Activated CD4-positive, alpha-beta T cell treated with anti-CD3 and anti-CD28 coated beads, Interleukin-2, amount 50 U/mL, for 24 hours (primary cell): ENCODE measurements around the gene NDUFS7.
"Not testable (repeated sequence)": the region's sequence is repeated elsewhere in the genome, so short reads cannot be mapped to it uniquely, and the experiment has no call there.

Source experiments
- DNase-seq, 2 donors: peaks; one replicate each; pipeline ENCODE4 v3.0.0-alpha.2; 2020; ENCODE audit warnings: low read depth in 1 of 2, low spot score in 1 of 2

NDUFS7 gene

GRCh38 chr19:1431759-1432506 is 48.2 kb downstream of the NDUFS7 start:
- no peak for DNase-seq

- DNase-seq: no peak
Observed at GRCh38 chr19:1432507-1432887, 48.8 kb downstream of the NDUFS7 start.

DNA sequence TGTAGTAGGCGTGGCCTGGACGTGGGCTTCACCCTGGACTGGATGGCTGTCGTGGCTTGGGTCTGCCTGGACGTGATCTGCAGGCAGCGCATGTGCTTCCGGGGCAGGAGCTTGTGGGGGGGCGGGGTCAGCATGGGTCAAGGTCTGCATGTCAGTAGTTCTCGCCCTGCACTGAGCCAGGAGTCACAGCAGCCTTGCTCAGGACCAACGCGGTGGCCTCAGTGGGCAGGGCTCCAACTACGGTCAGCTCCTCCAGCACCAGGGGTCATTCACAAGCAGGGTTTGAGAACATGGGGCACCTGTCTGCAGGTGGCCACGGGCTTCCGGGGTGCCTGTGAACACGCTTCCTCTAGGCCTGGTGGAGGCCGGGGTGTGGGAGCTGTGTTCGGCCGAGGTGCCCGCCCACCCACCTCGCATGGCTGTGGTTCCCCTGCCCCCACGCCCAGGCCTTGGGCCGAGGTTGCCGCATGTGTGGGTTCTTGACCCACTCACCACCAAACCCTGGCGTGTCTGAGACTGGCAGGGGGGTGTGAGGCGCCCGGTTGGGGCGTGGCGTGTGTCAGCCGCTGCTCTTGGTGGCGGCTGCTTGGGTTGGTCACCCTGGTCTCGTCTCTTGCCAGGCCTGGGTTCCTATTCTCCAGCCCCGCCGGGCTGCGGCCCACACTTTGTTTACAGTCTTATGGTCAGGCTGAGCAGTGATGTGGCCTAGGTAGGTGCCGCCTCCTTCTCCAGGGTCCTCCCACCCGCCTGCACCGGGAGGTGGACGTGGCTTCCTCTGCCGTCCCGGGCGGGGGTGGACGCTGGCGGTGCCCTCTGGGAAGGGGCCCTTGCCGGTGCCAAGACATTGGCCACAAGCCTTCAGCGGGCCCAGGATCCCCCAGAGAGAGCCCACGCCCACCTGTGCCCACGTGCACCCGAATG is 49.7 kb downstream of the NDUFS7 start:
- DNase-seq: no peak

DNA sequence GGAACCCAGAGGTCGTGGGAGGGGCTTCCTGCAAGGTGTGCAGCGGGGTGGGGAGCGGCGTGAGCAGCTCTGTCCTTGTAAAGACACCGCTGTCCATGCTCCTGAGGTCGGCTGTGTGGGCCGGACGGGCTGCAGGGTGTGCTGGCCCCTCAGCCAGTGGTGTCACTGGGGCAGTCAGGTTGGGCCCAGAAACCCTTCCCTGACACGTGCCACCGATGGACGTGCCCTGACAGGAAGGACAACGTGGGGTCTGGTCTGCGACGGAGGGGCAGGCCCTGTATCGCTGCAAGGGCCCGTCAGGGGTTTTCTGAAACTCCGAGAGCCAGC is 50.3 kb downstream of the NDUFS7 start:
- no peak for DNase-seq

GRCh38 chr19:1434577-1435060 is 50.9 kb downstream of the NDUFS7 start:
- no peak for DNase-seq

DNA sequence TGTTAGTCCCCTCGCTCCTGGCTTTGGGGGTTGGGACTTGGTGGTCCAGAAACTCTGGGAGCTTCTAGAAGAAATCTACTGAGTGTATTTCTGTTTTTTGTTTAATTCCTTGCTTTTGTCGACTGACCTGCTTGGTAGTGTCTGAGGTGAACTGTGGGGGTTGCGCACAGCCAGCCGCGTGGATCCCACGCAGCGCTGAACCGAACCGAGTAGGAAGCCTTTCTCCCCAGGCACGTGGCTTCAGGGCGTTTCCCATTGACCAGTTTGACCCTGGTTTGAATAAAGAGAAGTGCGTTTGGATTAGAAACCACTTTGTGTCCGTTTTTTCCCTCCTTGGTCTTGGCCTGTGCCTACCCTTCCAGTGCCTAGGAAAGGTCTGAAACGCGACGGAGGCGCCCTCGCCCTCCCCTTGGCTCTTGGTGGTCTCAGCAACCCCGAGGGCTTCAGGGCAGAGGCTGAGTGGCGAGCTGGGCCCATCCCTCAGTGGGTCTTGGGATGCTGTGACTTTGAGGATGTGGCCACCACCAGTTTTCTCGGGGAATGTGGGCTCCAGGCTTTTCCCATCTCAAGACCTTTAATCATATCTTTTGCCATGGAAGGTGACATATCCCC is 51.8 kb downstream of the NDUFS7 start:
- DNase-seq: no peak

DNA sequence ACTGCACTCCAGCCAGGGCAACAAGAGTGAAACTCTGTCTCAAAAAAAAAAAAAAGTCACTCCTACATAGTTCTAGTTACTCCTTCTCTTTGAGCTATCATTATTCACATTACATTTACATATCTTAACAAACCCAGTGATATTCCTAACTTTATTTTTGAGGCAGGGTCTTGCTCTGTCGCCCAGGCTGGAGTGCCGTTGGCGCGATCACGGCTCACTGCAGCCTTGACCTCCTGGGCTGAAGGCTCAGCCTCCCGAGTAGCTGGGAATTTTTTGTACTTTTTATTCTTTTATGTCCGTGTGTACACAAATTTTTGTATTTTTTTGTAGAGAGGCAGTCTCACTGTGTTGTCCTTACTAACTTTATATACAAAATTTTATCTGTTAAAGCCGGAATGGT is 53.9 kb downstream of the NDUFS7 start:
- DNase-seq: no peak

DNA sequence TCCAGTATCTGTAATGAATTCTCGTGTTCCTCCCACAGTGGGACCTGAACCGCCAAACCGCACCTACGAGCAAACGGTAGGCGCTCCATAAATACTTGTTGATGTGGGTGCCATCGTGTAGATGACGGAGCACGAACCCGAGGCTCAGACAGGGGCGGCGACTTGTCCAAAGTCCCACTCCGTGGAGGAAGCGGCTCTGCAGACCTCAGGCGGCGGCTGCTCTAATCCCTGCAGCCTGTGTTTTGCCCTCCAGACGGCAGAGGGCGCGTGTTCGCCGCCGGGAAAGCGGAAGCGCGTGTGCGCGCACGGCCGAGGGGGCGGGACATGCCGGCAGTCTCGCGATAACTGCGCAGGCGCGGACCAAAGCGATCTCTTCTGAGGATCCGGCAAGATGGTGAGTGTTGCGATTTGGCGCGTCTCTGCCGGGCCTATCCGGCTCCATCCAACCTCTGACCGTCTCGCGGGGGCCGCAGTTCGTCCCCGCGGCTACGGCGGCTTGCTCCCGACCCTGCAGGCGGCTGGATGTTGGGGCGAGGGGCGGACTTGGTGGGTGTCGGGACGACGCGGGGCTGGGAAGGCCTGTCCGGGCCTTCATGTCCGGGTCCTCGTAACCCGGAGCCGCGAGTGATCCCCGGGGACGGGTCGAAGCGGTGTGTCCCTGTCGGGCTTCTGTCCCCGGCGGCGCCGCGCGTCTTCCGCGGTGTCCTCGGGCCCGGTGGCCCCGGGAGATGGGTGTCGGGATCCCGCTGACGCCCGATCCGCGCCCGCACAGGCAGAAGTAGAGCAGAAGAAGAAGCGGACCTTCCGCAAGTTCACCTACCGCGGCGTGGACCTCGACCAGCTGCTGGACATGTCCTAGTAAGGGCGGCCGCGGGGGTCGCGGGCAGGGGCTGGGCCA is 54.6 kb downstream of the NDUFS7 start, which contains the start of gene RPS15:
Gene RPS15, plus strand, starts transcription at position 362 of the 898 bp plus-strand sequence. Its CDS starts 30 bp downstream, at position 392.
- peak; percentile 89 to 93 for DNase-seq

DNA sequence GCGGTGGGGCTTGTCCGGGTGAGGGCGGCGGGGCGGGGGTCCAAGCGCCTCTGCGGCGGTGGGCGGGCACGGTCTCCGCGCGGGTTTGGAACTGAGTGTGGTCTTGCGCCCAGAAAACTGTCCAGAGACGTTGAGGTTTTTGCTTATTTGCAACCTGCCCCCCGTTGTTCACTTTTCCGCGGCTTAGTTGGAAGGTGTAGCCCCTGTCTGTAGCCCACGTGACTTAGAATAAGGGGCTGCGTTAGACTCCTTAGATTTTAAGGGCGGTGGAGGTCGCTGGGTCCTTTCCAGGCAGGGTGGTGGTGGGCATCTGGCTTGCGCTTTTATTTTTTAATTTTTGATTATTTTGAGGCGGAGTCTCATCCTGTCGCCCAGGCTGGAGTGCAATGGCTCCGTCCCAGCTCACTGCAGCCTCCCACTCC is 55.2 kb downstream of the NDUFS7 start:
- DNase-seq: no peak

DNA sequence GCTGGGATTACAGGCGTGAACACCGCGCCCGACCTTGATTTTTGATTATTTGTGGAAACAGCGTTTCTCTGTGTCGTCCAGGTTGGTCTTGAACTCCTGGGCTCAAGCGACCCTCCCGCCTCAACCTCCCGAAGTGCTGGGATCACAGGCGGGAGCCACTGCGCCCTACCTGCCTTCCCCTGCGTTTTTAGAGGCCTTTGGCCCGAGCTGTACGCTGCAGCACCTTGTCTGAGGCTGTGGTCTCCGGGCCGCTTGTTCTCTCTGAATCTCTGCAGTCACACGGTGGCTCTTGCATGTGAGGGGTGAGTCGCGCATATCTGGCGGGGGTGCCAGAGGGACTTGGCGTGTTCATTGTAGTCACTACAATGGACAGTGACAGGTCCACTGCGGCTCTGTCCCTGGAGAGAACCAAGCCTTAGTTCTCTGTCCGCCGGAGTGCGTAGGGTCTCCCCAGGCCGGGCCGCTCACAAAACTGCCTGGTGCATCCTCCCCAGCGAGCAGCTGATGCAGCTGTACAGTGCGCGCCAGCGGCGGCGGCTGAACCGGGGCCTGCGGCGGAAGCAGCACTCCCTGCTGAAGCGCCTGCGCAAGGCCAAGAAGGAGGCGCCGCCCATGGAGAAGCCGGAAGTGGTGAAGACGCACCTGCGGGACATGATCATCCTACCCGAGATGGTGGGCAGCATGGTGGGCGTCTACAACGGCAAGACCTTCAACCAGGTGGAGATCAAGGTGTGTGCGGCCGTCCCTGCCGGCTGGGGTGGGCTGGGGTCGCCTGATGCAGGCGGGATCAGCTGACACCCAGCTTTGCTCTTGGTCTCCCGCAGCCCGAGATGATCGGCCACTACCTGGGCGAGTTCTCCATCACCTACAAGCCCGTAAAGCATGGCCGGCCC is 56.1 kb downstream of the NDUFS7 start:
- not testable (repeated sequence) for DNase-seq

- no peak for DNase-seq
Observed at GRCh38 chr19:1440418-1440801, 56.7 kb downstream of the NDUFS7 start.

DNA sequence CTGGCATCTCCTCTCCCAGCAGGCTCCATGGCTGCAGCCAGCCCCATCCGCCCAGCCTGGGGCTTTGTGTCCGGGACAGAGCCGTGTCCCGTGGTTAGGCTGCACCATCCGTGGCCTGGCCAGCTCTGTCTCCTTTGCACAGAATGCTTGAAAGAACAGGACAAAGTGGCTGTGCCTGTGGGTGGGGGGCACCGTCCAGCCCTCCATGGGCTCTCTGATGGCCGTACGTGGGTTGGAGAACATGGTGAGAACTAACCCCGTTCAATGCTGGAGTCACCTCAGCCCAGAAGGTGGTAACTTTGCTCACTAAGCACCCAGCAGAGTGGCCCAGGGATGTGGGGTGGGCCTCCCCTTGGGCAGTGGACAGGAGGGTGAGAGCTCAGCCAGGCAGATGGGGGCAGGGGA is 57.3 kb downstream of the NDUFS7 start:
- DNase-seq: no peak

- DNase-seq: no peak
Observed at GRCh38 chr19:1441677-1442438, 58.2 kb downstream of the NDUFS7 start.
